Measurements from ENCODE around the gene TP53BP2. TPM values are rescaled to one million over a fixed set of nuclear protein-coding genes. Genes with fewer than 3 reads are reported as not detected.

The TP53BP2 gene
- total and polyA plus RNA-seq, 10 of the 15 experiments (the other 5 are each of a cell fraction or from before 2014, with no cell fraction given), result 1.6 to 13.7 (median 5.6) TPM

DNA sequence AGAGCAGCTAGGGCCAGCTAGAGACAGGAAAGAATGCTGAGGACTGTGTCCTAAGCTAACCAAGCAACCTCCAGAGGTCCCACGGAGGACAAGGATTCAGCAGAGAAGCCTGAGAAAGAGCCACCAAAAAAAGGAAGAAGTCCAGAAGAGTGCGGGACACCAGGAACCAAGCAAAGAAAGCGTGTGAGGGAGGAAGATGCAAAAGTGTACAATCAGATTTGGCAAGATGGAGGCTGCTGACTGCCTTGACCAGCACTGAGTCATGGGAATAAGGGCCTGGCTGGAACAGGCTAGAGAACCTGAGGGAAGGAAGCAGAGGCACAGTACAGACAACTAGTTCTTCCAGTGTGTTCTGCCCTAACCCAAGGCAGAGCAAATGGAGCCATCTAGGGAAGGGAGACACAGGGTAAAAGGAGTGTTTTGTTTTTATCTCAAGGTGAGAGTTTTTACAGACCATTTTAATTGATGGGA lies 18.5 kb downstream of the TP53BP2 start:
- H3K4me1 ChIP-seq (ENCODE audit: control insufficient read depth, insufficient read depth, low read length), result no peaks in the 10 kb centered on the region
- FAIRE-seq, result no peak
- TF ChIP-seq, protein P1, sequence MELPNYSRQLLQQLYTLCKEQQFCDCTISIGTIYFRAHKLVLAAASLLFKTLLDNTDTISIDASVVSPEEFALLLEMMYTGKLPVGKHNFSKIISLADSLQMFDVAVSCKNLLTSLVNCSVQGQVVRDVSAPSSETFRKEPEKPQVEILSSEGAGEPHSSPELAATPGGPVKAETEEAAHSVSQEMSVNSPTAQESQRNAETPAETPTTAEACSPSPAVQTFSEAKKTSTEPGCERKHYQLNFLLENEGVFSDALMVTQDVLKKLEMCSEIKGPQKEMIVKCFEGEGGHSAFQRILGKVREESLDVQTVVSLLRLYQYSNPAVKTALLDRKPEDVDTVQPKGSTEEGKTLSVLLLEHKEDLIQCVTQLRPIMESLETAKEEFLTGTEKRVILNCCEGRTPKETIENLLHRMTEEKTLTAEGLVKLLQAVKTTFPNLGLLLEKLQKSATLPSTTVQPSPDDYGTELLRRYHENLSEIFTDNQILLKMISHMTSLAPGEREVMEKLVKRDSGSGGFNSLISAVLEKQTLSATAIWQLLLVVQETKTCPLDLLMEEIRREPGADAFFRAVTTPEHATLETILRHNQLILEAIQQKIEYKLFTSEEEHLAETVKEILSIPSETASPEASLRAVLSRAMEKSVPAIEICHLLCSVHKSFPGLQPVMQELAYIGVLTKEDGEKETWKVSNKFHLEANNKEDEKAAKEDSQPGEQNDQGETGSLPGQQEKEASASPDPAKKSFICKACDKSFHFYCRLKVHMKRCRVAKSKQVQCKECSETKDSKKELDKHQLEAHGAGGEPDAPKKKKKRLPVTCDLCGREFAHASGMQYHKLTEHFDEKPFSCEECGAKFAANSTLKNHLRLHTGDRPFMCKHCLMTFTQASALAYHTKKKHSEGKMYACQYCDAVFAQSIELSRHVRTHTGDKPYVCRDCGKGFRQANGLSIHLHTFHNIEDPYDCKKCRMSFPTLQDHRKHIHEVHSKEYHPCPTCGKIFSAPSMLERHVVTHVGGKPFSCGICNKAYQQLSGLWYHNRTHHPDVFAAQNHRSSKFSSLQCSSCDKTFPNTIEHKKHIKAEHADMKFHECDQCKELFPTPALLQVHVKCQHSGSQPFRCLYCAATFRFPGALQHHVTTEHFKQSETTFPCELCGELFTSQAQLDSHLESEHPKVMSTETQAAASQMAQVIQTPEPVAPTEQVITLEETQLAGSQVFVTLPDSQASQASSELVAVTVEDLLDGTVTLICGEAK (IDR thresholded peaks at IDR 0.05; ENCODE audit: borderline replicate concordance), result no peak
- TF ChIP-seq, protein P2, sequence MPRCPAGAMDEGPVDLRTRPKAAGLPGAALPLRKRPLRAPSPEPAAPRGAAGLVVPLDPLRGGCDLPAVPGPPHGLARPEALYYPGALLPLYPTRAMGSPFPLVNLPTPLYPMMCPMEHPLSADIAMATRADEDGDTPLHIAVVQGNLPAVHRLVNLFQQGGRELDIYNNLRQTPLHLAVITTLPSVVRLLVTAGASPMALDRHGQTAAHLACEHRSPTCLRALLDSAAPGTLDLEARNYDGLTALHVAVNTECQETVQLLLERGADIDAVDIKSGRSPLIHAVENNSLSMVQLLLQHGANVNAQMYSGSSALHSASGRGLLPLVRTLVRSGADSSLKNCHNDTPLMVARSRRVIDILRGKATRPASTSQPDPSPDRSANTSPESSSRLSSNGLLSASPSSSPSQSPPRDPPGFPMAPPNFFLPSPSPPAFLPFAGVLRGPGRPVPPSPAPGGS (IDR thresholded peaks at IDR 0.05; ENCODE audit: borderline replicate concordance, insufficient read depth, low read depth, low read length, poor library complexity, severe bottlenecking), result no peak
- TF ChIP-seq CEBPB (IDR thresholded peaks at IDR 0.05; ENCODE audit: borderline replicate concordance in 1 of 2, low read depth in 2 of 2, low read length in 2 of 2) (no peak), KDM1A (IDR thresholded peaks at IDR 0.05; ENCODE audit: borderline replicate concordance) (no peak)
- TF ChIP-seq, protein P3, sequence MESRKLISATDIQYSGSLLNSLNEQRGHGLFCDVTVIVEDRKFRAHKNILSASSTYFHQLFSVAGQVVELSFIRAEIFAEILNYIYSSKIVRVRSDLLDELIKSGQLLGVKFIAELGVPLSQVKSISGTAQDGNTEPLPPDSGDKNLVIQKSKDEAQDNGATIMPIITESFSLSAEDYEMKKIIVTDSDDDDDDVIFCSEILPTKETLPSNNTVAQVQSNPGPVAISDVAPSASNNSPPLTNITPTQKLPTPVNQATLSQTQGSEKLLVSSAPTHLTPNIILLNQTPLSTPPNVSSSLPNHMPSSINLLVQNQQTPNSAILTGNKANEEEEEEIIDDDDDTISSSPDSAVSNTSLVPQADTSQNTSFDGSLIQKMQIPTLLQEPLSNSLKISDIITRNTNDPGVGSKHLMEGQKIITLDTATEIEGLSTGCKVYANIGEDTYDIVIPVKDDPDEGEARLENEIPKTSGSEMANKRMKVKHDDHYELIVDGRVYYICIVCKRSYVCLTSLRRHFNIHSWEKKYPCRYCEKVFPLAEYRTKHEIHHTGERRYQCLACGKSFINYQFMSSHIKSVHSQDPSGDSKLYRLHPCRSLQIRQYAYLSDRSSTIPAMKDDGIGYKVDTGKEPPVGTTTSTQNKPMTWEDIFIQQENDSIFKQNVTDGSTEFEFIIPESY (IDR thresholded peaks at IDR 0.05), result no peak
- TF ChIP-seq, protein P4, sequence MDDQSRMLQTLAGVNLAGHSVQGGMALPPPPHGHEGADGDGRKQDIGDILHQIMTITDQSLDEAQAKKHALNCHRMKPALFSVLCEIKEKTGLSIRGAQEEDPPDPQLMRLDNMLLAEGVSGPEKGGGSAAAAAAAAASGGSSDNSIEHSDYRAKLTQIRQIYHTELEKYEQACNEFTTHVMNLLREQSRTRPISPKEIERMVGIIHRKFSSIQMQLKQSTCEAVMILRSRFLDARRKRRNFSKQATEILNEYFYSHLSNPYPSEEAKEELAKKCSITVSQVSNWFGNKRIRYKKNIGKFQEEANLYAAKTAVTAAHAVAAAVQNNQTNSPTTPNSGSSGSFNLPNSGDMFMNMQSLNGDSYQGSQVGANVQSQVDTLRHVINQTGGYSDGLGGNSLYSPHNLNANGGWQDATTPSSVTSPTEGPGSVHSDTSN (IDR thresholded peaks at IDR 0.05; ENCODE audit: insufficient replicate concordance, low read depth, low read length), result no peak
- TF ChIP-seq, protein P5, sequence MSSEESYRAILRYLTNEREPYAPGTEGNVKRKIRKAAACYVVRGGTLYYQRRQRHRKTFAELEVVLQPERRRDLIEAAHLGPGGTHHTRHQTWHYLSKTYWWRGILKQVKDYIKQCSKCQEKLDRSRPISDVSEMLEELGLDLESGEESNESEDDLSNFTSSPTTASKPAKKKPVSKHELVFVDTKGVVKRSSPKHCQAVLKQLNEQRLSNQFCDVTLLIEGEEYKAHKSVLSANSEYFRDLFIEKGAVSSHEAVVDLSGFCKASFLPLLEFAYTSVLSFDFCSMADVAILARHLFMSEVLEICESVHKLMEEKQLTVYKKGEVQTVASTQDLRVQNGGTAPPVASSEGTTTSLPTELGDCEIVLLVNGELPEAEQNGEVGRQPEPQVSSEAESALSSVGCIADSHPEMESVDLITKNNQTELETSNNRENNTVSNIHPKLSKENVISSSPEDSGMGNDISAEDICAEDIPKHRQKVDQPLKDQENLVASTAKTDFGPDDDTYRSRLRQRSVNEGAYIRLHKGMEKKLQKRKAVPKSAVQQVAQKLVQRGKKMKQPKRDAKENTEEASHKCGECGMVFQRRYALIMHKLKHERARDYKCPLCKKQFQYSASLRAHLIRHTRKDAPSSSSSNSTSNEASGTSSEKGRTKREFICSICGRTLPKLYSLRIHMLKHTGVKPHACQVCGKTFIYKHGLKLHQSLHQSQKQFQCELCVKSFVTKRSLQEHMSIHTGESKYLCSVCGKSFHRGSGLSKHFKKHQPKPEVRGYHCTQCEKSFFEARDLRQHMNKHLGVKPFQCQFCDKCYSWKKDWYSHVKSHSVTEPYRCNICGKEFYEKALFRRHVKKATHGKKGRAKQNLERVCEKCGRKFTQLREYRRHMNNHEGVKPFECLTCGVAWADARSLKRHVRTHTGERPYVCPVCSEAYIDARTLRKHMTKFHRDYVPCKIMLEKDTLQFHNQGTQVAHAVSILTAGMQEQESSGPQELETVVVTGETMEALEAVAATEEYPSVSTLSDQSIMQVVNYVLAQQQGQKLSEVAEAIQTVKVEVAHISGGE (CRISPR knock-in tag; IDR thresholded peaks at IDR 0.05), result no peak
- TF ChIP-seq, protein P6, sequence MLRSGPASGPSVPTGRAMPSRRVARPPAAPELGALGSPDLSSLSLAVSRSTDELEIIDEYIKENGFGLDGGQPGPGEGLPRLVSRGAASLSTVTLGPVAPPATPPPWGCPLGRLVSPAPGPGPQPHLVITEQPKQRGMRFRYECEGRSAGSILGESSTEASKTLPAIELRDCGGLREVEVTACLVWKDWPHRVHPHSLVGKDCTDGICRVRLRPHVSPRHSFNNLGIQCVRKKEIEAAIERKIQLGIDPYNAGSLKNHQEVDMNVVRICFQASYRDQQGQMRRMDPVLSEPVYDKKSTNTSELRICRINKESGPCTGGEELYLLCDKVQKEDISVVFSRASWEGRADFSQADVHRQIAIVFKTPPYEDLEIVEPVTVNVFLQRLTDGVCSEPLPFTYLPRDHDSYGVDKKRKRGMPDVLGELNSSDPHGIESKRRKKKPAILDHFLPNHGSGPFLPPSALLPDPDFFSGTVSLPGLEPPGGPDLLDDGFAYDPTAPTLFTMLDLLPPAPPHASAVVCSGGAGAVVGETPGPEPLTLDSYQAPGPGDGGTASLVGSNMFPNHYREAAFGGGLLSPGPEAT (IDR thresholded peaks at IDR 0.05; ENCODE audit: low read depth), result no peak

More for the DNA sequence above, 18.5 kb downstream of the TP53BP2 start:
- Histone ChIP-seq H3K4me2 (ENCODE audit: control insufficient read depth, insufficient read depth) (no peak overlapping the region), H3K27me3 (replicated peaks in 1 of 2; ENCODE audit: control insufficient read depth in 2 of 2, insufficient read depth in 2 of 2, low read length in 1 of 2) (no peaks in the 10 kb centered on the region), H3K27ac (ENCODE audit: control insufficient read depth, insufficient read depth) (no peak overlapping the region), H3K79me2 (ENCODE audit: control insufficient read depth, insufficient read depth, low read length) (no peaks in the 10 kb centered on the region), H3K36me3 (ENCODE audit: control insufficient read depth in 2 of 2, insufficient read depth in 2 of 2, low read length in 1 of 2) (no peaks in the 10 kb centered on the region), H3K4me3 (no peak overlapping the region), H3K9me3 (replicated peaks; ENCODE audit: control insufficient read depth, insufficient read depth, low read length) (no peaks in the 10 kb centered on the region), H2AFZ (ENCODE audit: control insufficient read depth, low read depth, low read length) (no peak overlapping the region), H3K9ac (ENCODE audit: control insufficient read depth, insufficient read depth, low read length) (no peak overlapping the region), H4K20me1 (ENCODE audit: control insufficient read depth, insufficient read depth) (0 out of 2 replicates have a peak, but pooled peaks cover 3% of the 10 kb centered on the region)
- ATAC-seq, result no peak
- DNase-seq (ENCODE audit: low read depth, low spot score), result no peak
- ChIA-PET POLR2A (no interaction called here), SMC1A (ENCODE audit: uncharacterized antibody, unreplicated experiment) (no interaction called here), CTCF (no interaction called here), RAD21 (ENCODE audit: unreplicated experiment) (no interaction called here)
- intact Hi-C loops (cut with micrococcal nuclease; ENCODE audit: unreplicated experiment) (no loop called here), in situ Hi-C loops (cut with MboI) (no loop called here)
- 46% methylated on average over 3 of the region's 3 CpGs for WGBS (ENCODE audit: insufficient coverage, insufficient replicate concordance, low lambda C conversion rate, missing lambda C conversion rate)
- BruUV-seq (replicated peaks), result no TSS peak

Data from GM12878 (cell line).